ENCODE measurements around the gene SLIT3.

Gene SLIT3

DNA sequence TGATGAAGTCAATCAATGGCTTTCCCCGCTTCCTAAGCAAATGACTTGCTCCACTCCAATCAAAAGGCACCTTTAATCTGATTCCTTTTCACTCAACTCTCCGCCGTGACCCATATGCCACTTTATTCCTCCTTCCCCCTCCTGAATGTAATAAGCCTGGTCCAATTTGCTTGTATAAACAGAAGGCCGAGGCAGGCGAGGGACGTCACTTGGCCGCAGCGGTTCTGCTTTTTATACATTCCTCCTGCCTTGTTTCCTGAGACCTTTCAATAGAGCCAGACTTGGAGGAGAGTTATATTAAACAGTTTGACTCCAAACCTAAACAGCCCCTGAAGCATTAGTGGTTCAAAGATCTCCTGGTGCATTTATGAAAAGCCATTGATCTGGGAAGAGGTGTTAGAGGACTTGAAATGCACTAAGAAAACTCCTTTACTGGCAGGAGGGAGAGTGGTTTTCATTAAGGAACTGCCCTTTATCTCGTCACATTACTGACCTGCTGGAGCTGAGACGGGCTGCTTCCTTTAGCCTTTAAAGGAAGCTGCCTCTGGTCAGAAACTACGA is 273.4 kb downstream of the SLIT3 start:
- Histone ChIP-seq H3K9ac (ENCODE audit: low read depth, low read length) (no peak overlapping the region), H3K9me3 (ENCODE audit: control insufficient read depth, insufficient read depth, low read length) (no peaks in the 10 kb centered on the region), H3K36me3 (ENCODE audit: control insufficient read depth, insufficient read depth, low read length) (no peaks in the 10 kb centered on the region), H3K4me1 (ENCODE audit: control insufficient read depth, insufficient read depth, low read length) (peaks cover 7% of the 10 kb centered on the region), H3K4me3 (ENCODE audit: low read depth, low read length) (no peak overlapping the region), H3K27me3 (ENCODE audit: control insufficient read depth, insufficient read depth, low read length) (no peaks in the 10 kb centered on the region)

DNA sequence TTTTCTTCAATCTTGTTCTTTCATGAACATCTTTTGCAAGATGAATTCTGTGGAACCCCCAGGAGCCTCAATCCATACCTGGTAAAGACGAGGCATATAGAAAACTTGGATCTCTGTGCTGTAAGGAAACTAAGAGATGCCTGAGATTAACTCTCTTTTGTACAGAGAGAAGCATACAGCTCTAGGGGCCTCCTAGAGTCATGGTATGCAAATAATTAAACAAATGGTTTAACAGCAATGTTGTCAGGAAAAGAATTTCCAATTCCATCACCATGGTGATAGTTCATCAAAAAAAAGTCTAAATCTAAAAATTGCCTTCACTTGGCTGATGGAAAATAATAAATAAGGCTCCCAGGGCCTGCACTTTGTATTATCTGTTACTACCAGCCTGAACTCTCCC is 275.4 kb downstream of the SLIT3 start:
- no peak overlapping the region for H3K9ac ChIP-seq (ENCODE audit: low read depth, low read length)
- H3K9me3 ChIP-seq (ENCODE audit: control insufficient read depth, insufficient read depth, low read length) = no peaks in the 10 kb centered on the region
- peaks cover 7% of the 10 kb centered on the region for H3K4me1 ChIP-seq (ENCODE audit: control insufficient read depth, insufficient read depth, low read length)
- no peaks in the 10 kb centered on the region for H3K27me3 ChIP-seq (ENCODE audit: control insufficient read depth, insufficient read depth, low read length)
- H3K36me3 ChIP-seq (ENCODE audit: control insufficient read depth, insufficient read depth, low read length) = no peaks in the 10 kb centered on the region
- no peak overlapping the region for H3K4me3 ChIP-seq (ENCODE audit: low read depth, low read length)

DNA sequence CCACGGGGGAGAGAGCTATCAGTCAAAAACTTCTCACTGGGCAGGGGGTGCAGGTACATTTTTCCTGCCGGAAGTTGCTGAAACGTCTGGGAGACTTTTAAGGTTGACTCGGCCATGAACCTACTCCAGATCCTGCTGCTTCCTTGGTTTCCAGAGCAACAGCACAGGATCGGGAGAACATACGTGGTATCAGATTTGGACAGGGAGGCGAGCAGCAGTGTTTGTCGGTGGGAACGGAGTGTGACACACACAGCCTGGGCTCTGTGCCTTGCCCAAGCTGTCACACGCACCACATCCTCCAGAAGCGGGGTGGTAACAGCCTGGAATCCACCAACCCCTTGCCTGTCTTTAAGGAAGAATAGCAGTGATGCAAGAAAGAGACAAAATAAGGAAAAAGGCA is 276.5 kb downstream of the SLIT3 start:
- Histone ChIP-seq H3K36me3 (ENCODE audit: control insufficient read depth, insufficient read depth, low read length) (no peaks in the 10 kb centered on the region), H3K27me3 (ENCODE audit: control insufficient read depth, insufficient read depth, low read length) (no peaks in the 10 kb centered on the region), H3K4me1 (ENCODE audit: control insufficient read depth, insufficient read depth, low read length) (peaks cover 2% of the 10 kb centered on the region), H3K4me3 (ENCODE audit: low read depth, low read length) (no peak overlapping the region), H3K9ac (ENCODE audit: low read depth, low read length) (no peak overlapping the region), H3K9me3 (ENCODE audit: control insufficient read depth, insufficient read depth, low read length) (no peaks in the 10 kb centered on the region)

DNA sequence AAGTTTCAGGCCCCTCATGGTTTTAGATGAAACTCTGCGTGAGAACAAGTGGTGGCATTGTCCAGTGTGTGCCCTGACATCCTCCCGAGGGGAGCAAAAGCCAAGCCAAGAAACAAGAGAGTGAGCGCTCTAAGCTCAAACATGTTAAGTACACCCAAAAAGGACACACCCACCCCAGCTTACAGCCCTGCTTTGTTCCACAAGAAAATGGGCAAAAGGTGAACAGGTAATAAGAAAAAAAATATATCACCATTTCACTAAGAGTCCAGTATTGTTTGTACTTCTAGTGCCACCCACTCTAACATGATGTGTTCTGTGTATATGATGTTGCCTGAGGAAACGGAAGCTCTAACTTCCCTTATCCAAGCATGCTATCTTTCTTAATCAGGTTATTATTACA is 278.2 kb downstream of the SLIT3 start:
- no peaks in the 10 kb centered on the region for H3K4me1 ChIP-seq (ENCODE audit: control insufficient read depth, insufficient read depth, low read length)
- no peaks in the 10 kb centered on the region for H3K9me3 ChIP-seq (ENCODE audit: control insufficient read depth, insufficient read depth, low read length)
- no peak overlapping the region for H3K9ac ChIP-seq (ENCODE audit: low read depth, low read length)
- H3K27me3 ChIP-seq (ENCODE audit: control insufficient read depth, insufficient read depth, low read length) = no peaks in the 10 kb centered on the region
- H3K36me3 ChIP-seq (ENCODE audit: control insufficient read depth, insufficient read depth, low read length) = no peaks in the 10 kb centered on the region
- no peak overlapping the region for H3K4me3 ChIP-seq (ENCODE audit: low read depth, low read length)

DNA sequence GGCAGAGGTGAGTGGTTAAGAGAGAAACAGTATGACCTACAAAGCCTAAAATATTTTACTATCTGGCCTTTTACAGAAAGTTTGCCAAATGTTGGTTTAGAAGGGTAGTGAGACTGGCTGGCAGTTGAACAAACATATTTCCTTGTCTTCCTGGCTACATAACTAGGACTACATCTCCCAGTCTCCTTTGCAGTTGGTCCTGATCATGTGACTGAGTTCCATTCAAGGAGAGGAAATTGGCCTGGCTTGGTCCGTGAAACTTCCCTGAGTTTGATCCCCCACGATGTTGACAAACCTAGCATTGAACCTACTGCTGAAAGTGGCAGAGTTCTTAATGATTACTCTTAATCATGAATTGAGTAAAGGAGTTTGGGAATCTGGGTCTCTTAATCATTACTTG is 280.8 kb downstream of the SLIT3 start:
- no peaks in the 10 kb centered on the region for H3K27me3 ChIP-seq (ENCODE audit: control insufficient read depth, insufficient read depth, low read length)
- no peaks in the 10 kb centered on the region for H3K4me1 ChIP-seq (ENCODE audit: control insufficient read depth, insufficient read depth, low read length)
- H3K36me3 ChIP-seq (ENCODE audit: control insufficient read depth, insufficient read depth, low read length) = no peaks in the 10 kb centered on the region
- H3K9ac ChIP-seq (ENCODE audit: low read depth, low read length) = no peak overlapping the region
- no peaks in the 10 kb centered on the region for H3K9me3 ChIP-seq (ENCODE audit: control insufficient read depth, insufficient read depth, low read length)
- H3K4me3 ChIP-seq (ENCODE audit: low read depth, low read length) = no peak overlapping the region

DNA sequence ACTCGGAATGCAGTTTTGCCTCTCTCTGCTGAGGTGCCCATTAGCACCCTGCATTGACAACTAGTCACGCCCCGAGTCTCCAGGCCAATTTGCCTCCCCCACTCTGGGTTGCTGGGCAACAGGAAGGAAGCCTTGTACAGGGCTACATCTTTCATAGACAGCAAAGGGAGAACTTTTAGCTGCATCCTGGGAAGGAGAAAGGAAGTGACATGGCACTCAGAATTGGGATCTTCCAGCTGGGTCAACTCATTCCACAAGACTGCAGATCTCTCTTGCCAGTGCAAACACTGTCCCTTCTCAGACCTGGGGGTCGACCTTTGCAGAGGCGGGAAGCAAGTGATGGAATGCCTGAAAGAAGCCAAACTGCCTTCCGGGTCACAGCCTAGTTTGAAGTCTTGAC is 282.0 kb downstream of the SLIT3 start:
- no peaks in the 10 kb centered on the region for H3K4me1 ChIP-seq (ENCODE audit: control insufficient read depth, insufficient read depth, low read length)
- no peak overlapping the region for H3K4me3 ChIP-seq (ENCODE audit: low read depth, low read length)
- no peaks in the 10 kb centered on the region for H3K27me3 ChIP-seq (ENCODE audit: control insufficient read depth, insufficient read depth, low read length)
- H3K9ac ChIP-seq (ENCODE audit: low read depth, low read length) = no peak overlapping the region
- H3K36me3 ChIP-seq (ENCODE audit: control insufficient read depth, insufficient read depth, low read length) = no peaks in the 10 kb centered on the region
- H3K9me3 ChIP-seq (ENCODE audit: control insufficient read depth, insufficient read depth, low read length) = no peaks in the 10 kb centered on the region

DNA sequence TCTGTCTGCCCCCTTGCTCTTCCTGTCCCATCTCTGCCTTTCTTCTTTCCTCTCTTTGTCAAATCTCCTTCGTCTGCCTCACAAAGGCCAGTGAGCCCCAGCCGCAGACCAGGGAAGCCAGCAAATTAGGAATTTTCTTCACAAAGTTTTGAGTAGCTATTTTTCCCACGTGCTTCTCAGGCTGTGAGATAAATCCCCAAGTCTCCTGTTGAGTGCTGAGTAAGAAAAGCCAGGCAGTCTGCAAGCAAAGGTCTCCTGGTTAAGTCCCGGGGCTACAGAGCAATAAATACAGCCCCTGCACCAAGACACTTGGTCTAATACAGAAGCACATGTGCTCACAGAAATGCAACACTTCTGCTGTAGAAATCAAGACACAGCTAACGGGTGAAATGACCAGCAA is 284.9 kb downstream of the SLIT3 start:
- H3K4me3 ChIP-seq (ENCODE audit: low read depth, low read length) = no peak overlapping the region
- peaks cover 8% of the 10 kb centered on the region for H3K4me1 ChIP-seq (ENCODE audit: control insufficient read depth, insufficient read depth, low read length)
- no peaks in the 10 kb centered on the region for H3K36me3 ChIP-seq (ENCODE audit: control insufficient read depth, insufficient read depth, low read length)
- no peaks in the 10 kb centered on the region for H3K9me3 ChIP-seq (ENCODE audit: control insufficient read depth, insufficient read depth, low read length)
- no peak overlapping the region for H3K9ac ChIP-seq (ENCODE audit: low read depth, low read length)
- no peaks in the 10 kb centered on the region for H3K27me3 ChIP-seq (ENCODE audit: control insufficient read depth, insufficient read depth, low read length)

DNA sequence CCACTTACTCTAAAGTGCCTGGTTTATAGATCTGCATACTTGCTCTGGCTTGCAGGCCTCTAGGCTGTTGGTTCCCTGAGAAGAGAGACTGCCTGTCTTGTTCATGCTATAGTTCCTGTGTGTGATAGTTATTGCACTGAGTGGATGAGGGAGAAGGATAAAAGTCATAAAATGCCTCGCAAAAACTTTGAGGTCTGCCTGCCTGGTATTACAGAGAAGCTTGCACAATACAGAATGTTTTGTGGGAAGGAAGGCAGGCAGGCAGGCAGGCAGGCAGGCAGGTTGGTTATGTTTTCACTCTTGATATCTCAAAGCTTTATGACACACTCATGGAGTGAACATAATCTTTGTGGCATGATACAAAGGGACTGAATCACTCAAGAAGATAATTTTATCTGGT is 287.1 kb downstream of the SLIT3 start:
- no peak overlapping the region for H3K9ac ChIP-seq (ENCODE audit: low read depth, low read length)
- no peaks in the 10 kb centered on the region for H3K27me3 ChIP-seq (ENCODE audit: control insufficient read depth, insufficient read depth, low read length)
- no peak overlapping the region for H3K4me3 ChIP-seq (ENCODE audit: low read depth, low read length)
- H3K36me3 ChIP-seq (ENCODE audit: control insufficient read depth, insufficient read depth, low read length) = no peaks in the 10 kb centered on the region
- peaks cover 8% of the 10 kb centered on the region for H3K4me1 ChIP-seq (ENCODE audit: control insufficient read depth, insufficient read depth, low read length)
- no peaks in the 10 kb centered on the region for H3K9me3 ChIP-seq (ENCODE audit: control insufficient read depth, insufficient read depth, low read length)

DNA sequence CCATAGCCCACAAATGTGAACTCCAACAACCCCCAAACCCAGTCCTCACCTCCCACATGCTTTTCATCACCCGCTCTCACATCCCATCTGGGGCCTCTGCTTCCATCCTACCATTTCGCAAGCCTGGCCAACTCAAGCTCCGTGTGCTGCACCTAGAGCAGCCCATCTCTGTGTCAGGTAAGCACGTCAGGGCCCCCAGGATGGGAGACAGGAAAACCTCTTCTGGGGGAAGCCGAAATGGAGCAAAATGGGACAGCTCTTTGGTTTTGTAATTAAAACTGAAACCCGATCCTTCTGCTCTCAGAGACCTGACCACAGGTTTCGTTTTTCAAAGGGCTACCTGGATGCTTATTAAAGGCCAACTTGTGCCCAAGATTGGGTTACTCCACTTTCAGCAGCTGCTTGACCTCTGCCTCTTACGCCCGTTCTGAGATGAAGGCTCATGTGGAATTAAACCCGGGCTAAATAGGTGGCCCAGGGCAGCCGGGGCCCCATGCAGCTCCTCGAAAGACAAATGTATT is 287.7 kb downstream of the SLIT3 start:
- Histone ChIP-seq H3K36me3 (ENCODE audit: control insufficient read depth, insufficient read depth, low read length) (no peaks in the 10 kb centered on the region), H3K4me3 (ENCODE audit: low read depth, low read length) (no peak overlapping the region), H3K9ac (ENCODE audit: low read depth, low read length) (no peak overlapping the region), H3K4me1 (ENCODE audit: control insufficient read depth, insufficient read depth, low read length) (peaks cover 8% of the 10 kb centered on the region), H3K27me3 (ENCODE audit: control insufficient read depth, insufficient read depth, low read length) (no peaks in the 10 kb centered on the region), H3K9me3 (ENCODE audit: control insufficient read depth, insufficient read depth, low read length) (no peaks in the 10 kb centered on the region)

DNA sequence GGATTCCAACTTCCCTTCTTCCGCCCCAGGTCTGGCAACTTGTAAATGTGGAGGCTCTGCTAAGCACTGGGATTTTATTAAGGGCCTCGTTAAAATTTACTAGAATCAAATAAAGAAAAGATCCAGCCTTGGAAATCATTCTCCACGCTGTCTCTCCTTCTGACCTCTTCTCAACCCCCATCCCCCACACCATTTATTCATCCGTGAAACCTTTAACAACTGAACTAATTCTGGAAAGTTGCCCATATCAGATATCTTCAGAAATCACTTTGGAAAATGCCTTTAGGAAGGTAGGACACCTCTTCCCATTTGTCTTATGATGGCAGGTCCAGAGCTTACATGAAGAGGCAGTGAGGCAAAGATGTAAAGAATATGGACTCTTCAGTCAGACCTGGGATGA is 288.5 kb downstream of the SLIT3 start:
- Histone ChIP-seq H3K4me1 (ENCODE audit: control insufficient read depth, insufficient read depth, low read length) (peaks cover 8% of the 10 kb centered on the region), H3K4me3 (ENCODE audit: low read depth, low read length) (no peak overlapping the region), H3K27me3 (ENCODE audit: control insufficient read depth, insufficient read depth, low read length) (no peaks in the 10 kb centered on the region), H3K9ac (ENCODE audit: low read depth, low read length) (no peak overlapping the region), H3K36me3 (ENCODE audit: control insufficient read depth, insufficient read depth, low read length) (no peaks in the 10 kb centered on the region), H3K9me3 (ENCODE audit: control insufficient read depth, insufficient read depth, low read length) (no peaks in the 10 kb centered on the region)

DNA sequence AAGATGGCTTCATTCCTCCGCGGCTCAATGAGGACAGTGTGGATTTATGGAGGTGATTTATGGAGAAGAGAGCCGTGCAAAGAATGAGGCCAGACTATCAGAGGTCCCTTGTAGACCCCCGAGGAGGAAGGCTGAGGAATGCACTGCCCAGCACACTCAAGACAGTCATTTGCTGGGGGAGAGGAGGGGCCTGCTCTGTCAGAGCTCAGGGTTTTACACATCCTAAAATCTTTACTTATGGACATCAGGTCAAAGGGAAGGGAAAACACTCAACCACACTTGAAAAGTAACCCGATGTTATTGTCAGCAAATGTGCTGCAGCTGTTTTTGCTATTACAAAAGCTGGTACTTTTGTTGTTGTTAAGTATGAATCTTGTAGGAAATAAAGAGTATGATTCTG is 289.5 kb downstream of the SLIT3 start:
- Histone ChIP-seq H3K9ac (ENCODE audit: low read depth, low read length) (no peak overlapping the region), H3K4me1 (ENCODE audit: control insufficient read depth, insufficient read depth, low read length) (peaks cover 10% of the 10 kb centered on the region), H3K9me3 (ENCODE audit: control insufficient read depth, insufficient read depth, low read length) (no peaks in the 10 kb centered on the region), H3K27me3 (ENCODE audit: control insufficient read depth, insufficient read depth, low read length) (no peaks in the 10 kb centered on the region), H3K4me3 (ENCODE audit: low read depth, low read length) (no peak overlapping the region), H3K36me3 (ENCODE audit: control insufficient read depth, insufficient read depth, low read length) (no peaks in the 10 kb centered on the region)

DNA sequence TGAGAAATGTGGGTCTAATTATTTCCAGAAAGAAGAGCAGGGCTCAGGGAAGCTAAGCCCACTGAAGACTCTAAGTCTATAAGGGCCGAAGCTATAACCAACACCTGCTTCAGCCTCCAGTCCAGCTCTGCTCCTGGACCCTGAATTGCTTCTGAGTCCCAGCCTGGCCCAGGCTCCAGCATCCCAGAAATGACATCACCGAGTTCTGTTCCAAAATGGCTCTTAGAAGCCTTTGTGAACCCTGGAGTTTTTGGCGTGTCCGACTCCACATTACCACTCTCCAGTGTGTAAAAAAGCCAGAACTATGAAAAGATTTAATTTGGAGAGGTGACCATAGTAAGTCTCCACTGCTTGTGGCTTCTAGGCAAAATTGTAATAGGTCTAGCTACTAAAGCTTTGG is 289.9 kb downstream of the SLIT3 start:
- Histone ChIP-seq H3K27me3 (ENCODE audit: control insufficient read depth, insufficient read depth, low read length) (no peaks in the 10 kb centered on the region), H3K4me1 (ENCODE audit: control insufficient read depth, insufficient read depth, low read length) (peaks cover 10% of the 10 kb centered on the region), H3K9me3 (ENCODE audit: control insufficient read depth, insufficient read depth, low read length) (no peaks in the 10 kb centered on the region), H3K9ac (ENCODE audit: low read depth, low read length) (no peak overlapping the region), H3K4me3 (ENCODE audit: low read depth, low read length) (no peak overlapping the region), H3K36me3 (ENCODE audit: control insufficient read depth, insufficient read depth, low read length) (no peaks in the 10 kb centered on the region)
